ENCODE data around the gene MOCS2.

- TF ChIP-seq, protein P1, sequence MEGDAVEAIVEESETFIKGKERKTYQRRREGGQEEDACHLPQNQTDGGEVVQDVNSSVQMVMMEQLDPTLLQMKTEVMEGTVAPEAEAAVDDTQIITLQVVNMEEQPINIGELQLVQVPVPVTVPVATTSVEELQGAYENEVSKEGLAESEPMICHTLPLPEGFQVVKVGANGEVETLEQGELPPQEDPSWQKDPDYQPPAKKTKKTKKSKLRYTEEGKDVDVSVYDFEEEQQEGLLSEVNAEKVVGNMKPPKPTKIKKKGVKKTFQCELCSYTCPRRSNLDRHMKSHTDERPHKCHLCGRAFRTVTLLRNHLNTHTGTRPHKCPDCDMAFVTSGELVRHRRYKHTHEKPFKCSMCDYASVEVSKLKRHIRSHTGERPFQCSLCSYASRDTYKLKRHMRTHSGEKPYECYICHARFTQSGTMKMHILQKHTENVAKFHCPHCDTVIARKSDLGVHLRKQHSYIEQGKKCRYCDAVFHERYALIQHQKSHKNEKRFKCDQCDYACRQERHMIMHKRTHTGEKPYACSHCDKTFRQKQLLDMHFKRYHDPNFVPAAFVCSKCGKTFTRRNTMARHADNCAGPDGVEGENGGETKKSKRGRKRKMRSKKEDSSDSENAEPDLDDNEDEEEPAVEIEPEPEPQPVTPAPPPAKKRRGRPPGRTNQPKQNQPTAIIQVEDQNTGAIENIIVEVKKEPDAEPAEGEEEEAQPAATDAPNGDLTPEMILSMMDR (IDR thresholded peaks at IDR 0.05) = no peak
- no peak for TF ChIP-seq POLR2A (IDR thresholded peaks at IDR 0.05)
- TF ChIP-seq EP300 (IDR thresholded peaks at IDR 0.05) = no peak
These were observed 10.0 kb downstream of the MOCS2 start for GRCh38 chr5:53099546-53099945.

All from ovary (tissue), 3 donors.